ENCODE data around the gene ZCCHC8.

DNA sequence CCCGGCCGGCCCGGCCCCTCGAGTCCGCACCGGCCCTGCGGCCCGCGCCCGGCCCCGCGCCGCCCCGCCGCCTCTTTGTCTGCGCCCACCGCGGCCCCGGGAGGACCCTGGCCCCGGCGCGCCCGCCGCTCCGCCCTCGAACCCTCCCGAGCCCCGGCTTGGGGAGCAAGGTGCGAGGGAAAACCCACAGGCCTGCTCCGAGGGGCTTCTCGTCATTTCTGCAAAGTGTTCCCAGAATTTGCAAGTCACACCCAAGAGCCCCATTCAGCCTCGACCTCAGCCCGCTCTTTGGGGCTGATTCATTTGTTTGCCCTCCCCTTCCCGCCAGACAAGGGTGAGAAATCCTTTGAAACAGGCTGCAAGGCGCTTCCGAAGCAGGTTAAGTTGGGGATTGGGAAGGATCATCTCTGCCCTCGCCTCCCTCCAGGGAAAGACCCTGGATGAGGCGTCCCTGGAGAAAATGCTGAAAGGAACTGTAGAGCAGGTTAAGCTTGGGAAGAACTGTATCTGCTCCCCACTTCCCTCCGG is 77.9 kb downstream of the ZCCHC8 start:
- TF ChIP-seq POLR2A (IDR thresholded peaks at IDR 0.05; ENCODE audit: low read length) (no peak), GATA1 (IDR thresholded peaks at IDR 0.05; ENCODE audit: low read depth, low read length) (no peak)

Data from erythroblast (primary cell).